Mammary epithelial cell (primary cell): ENCODE results near the gene PI4K2A.

Experiments
- EZH2 ChIP-seq: IDR thresholded peaks from 2 replicates; pipeline ENCODE4 v1.6.1; 2012; ENCODE audit warnings: low read length, inconsistent platforms, borderline replicate concordance
- TF ChIP-seq, protein P1 (sequence below), 2 donors: IDR thresholded peaks in 1 of 2; conservative IDR thresholded peaks in 1 of 2; 2 replicates each; pipeline ENCODE4 v1.5.1; 2011 to 2012; ENCODE audit warnings: inconsistent platforms in 2 of 2, low read length in 2 of 2, mild to moderate bottlenecking in 2 of 2, control low read depth in 1 of 2, low read depth in 1 of 2; ENCODE audit not compliant: insufficient read depth in 1 of 2; ENCODE audit errors: extremely low read depth in 1 of 2

DNA sequence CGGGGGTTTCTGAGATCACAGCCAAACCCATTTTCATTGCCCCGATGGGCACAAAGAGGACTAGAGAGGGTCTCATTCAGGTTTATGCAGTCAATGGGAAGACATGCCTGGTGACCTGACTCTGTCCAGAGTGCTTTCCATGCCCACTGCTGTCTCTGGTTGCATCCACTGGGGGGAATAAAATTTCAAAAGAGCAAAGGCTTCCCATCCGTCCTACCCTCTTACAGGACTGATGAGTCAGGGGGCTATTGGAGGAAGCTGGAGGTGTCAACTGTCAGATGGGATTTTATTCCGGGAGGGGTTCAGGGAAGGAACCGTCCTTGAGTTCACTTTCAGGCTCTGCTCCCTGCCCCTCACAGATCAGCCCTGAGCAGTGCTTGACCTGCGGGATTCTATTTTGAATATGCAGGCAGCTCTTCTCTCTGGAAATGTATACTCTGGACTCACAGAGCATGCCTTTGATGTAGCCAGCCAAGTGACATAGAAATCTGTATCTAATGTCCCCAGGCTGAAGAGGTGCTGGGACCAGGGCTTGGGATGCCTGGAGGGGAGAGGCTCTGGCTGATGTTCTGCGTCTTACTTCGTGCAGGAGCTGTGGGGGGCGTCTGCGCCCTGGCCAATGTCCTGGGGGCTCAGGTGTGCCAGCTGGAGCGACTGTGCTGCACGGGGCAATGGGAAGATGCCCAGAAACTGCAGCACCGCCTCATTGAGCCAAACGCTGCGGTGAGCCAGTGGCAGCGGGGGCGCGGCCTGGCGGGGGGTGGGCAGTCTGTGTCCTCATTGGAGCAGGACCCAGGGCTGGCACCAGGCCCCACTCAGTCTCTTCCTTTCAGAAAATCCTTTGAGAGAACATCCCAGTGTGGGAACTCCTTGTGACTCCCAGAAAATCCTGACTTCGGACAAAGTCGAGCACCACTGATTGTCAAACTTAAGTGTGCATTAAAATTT lies 38.9 kb upstream of the PI4K2A start:
- TF ChIP-seq, protein P1, sequence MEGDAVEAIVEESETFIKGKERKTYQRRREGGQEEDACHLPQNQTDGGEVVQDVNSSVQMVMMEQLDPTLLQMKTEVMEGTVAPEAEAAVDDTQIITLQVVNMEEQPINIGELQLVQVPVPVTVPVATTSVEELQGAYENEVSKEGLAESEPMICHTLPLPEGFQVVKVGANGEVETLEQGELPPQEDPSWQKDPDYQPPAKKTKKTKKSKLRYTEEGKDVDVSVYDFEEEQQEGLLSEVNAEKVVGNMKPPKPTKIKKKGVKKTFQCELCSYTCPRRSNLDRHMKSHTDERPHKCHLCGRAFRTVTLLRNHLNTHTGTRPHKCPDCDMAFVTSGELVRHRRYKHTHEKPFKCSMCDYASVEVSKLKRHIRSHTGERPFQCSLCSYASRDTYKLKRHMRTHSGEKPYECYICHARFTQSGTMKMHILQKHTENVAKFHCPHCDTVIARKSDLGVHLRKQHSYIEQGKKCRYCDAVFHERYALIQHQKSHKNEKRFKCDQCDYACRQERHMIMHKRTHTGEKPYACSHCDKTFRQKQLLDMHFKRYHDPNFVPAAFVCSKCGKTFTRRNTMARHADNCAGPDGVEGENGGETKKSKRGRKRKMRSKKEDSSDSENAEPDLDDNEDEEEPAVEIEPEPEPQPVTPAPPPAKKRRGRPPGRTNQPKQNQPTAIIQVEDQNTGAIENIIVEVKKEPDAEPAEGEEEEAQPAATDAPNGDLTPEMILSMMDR (conservative IDR thresholded peaks at IDR 0.05 in 1 of 2, IDR thresholded peaks at IDR 0.05 in 1 of 2; ENCODE audit: extremely low read depth in 1 of 2, insufficient read depth in 1 of 2, low read depth in 1 of 2, low read length in 2 of 2), result no peak
- TF ChIP-seq EZH2, result no peak
